Measurements from ENCODE around the gene CAMK2N1.
A peak's percentile ranks its signal among the peaks of the same experiment; 100 is the strongest.
"Not testable (repeated sequence)": the region's sequence is repeated elsewhere in the genome, so short reads cannot be mapped to it uniquely, and the experiment has no call there.

The CAMK2N1 gene

DNA sequence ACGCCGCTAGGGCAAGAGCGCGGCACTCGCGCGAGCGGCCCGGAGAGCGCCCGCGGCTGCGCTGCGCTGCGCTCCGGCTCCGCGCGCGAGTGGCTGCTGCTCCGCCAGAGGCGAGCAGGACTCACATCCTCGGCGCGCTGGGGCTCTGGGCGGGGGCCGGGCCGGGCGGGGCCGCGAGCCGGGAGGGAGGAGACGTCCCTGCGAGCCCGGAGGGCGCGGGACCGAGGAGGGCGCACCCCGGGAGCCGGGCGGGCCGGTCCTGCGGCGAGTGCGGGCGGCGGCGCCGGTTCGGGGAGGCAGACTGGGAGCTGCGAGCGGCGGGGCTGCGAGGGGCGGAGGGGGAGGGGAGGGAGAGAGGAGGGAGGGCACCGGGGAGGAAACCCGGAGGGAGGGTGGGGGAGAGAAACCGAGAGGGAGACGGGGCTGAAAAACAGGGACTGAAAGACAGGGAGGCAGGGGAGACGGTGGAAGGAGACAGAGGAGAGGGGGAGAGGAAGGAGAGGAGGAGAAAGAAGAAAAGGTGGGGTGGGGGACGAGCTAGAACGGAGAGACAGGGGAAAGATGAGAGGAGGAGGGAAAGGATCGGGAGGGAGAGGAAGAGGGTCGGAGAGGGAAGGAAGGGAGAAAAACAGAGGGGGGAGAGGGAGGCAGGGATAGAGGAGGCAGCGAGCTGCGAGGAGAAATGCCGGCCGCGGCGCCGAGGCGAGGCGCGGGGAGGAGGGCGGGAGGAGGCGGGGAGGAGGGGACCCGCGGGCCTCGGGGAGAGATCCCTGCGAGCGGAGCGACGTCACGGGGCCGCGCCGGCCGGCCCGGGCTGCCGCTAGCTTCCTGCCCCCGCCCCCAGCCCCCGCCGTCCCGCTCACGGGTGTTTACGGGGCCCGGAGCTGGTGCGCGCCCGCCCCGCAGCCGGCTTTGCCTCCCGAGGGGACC, at the start of gene CAMK2N1:
Gene CAMK2N1 (minus strand): TSS at position 684 of the 930 bp plus-strand sequence. CDS start 831 bp downstream, outside the sequence.
- Mint-ChIP-seq H3K27me3 (peaks cover 35% of the 10 kb centered on the region), H3K4me3 (peak within 1 kb of the TSS; percentile 89), H3K9me3 (no peaks in the 10 kb centered on the region), H3K4me1 (peaks cover 20% of the 10 kb centered on the region), H3K27ac (no peak within 1 kb of the TSS), H3K36me3 (no peaks in the 10 kb centered on the region)

DNA sequence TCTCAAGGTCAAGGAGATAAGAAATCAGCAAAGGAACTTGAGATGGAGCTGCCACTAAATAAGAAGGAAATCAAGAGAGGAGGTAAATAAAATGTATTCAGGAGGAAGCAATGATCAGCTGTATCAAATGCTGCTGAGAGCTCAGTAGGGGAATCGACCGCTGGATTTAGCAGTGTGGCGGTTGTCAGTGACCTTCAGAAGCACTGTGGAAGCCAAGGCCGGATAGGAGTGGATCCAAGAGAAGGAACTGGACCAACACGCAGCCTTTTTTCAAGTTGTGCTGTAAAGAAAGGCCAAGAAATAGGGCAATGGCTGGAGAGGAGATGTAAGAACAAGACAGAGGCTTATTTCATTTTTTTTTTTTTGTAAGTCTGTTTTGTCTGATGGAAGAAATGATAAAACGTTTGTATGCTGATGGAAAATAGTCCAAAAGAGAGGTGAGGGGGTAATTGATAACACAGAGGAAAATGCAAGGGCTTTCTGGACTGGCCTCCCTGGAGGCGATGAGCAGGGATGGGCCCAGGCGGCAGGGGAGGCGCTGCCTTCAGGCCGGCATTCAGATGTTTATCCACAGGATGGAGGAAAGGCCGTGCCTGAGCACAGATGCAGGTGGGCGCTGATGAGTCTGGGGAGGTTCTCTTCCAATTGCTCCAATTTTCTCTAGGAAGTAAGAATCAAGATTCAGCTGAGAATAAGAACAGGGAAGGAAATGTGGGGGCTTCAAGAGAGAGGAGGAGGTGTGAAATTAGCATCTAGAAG, 48.8 kb upstream of the CAMK2N1 start:
- H3K9me3 Mint-ChIP-seq = no peaks in the 10 kb centered on the region
- no peaks in the 10 kb centered on the region for H3K4me1 Mint-ChIP-seq
- H3K4me3 Mint-ChIP-seq = no peak overlapping the region
- no peak overlapping the region for H3K27ac Mint-ChIP-seq
- H3K27me3 Mint-ChIP-seq = peaks cover 18% of the 10 kb centered on the region
- H3K36me3 Mint-ChIP-seq = no peaks in the 10 kb centered on the region

DNA sequence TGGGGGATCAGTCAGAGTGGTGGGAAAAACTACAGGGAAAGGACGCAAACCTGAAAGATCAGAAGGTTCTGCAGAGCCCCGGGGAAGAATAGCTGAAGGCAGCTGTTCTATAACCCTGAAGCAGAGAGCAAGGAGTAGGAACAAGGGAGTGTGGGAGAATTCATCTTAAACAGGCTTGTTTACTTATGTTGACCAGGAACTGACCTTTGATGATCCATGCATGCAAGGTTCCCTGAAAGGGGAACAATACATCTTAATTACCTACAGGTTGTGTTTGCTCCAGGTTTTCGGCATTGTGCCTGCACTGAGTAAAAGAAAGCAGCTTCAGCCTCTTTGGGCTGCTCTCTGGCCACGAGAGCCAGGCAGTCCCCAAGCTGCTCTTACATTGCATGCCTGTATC, 47.6 kb upstream of the CAMK2N1 start:
- no peak overlapping the region for H3K27ac Mint-ChIP-seq
- peaks cover 23% of the 10 kb centered on the region for H3K27me3 Mint-ChIP-seq
- no peaks in the 10 kb centered on the region for H3K4me1 Mint-ChIP-seq
- no peak overlapping the region for H3K4me3 Mint-ChIP-seq
- H3K9me3 Mint-ChIP-seq = no peaks in the 10 kb centered on the region
- no peaks in the 10 kb centered on the region for H3K36me3 Mint-ChIP-seq

DNA sequence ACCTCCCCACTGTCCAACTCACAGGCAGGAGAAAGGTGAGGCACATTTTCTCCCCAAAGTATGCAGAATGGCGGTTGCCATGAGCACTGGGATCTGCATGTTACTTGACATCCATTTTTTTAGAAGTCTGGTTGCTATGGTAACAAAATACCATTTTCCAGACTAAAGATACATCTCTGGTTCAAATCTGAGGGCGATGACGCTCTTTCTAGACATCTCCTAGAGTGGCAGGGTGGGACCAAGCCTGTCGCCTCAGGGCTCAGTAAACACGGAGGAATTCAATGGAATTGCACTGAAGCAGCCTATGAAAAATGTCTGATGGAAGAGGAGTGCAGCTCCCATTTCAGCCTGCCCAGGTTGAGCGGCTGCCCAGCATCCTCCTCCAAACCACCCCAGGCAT, 44.9 kb upstream of the CAMK2N1 start:
- Mint-ChIP-seq H3K36me3 (no peaks in the 10 kb centered on the region), H3K27ac (no peak overlapping the region), H3K9me3 (no peaks in the 10 kb centered on the region), H3K4me1 (no peaks in the 10 kb centered on the region), H3K4me3 (no peak overlapping the region), H3K27me3 (peaks cover 29% of the 10 kb centered on the region)

DNA sequence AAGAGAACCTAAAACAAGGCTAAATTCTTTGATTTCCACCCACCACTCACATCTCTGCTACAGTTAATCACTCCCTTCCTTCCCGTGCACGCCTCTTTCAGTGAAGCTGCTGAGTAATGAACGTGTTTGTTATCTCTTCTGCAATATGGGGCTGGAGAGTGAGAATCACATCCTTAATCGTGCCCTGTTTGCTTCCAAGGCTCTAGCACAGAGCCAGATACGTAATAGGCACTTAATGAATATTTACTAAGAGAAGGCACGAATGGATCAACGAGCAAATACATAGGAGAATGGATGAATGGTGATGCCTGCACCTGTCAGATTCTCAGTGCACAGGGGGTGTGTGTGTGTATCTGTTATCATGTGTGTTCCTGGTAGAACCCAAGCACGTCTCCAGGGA, 44.3 kb upstream of the CAMK2N1 start:
- peaks cover 29% of the 10 kb centered on the region for H3K27me3 Mint-ChIP-seq
- no peaks in the 10 kb centered on the region for H3K36me3 Mint-ChIP-seq
- H3K27ac Mint-ChIP-seq = no peak overlapping the region
- H3K4me1 Mint-ChIP-seq = no peaks in the 10 kb centered on the region
- H3K4me3 Mint-ChIP-seq = no peak overlapping the region
- no peaks in the 10 kb centered on the region for H3K9me3 Mint-ChIP-seq

DNA sequence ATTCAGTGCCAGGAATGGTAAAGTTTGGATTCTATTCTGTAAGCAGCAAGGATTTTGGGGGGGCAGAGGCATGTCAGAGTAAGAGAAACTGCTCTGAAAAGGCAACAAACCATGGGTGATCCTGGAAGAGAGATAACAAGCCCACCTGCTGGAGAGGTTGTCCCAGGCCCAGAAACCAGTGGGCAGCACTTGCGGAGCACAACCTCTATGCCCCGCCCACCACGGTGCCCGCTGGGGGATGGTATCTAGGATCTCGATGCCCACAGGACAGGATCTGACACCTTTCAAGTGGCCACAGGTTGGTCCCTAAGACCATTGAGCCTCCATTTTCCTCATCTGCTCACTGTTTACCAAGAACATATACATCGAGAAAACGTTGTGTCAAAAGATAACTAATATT, 42.2 kb upstream of the CAMK2N1 start:
- Mint-ChIP-seq H3K27ac (no peak overlapping the region), H3K36me3 (no peaks in the 10 kb centered on the region), H3K27me3 (peaks cover 19% of the 10 kb centered on the region), H3K9me3 (no peaks in the 10 kb centered on the region), H3K4me1 (no peaks in the 10 kb centered on the region), H3K4me3 (no peak overlapping the region)

DNA sequence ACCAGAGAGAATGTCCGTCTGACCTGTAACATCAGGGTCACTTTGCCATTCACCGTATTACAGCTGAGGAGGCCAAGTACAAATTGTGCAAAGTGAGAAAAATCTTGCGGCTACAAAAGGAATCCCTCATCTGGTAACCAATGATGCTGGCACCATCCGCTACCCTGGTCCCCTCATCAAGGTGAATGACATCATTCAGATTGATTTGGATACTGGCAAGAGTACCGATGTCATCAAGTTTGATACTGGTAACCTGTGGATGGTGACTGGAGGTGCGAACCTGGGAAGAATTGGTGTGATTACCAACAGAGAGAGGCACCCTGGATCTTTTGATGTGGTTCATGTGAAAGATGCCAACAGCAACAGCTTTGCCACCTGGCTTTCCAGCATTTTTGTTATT, 40.3 kb upstream of the CAMK2N1 start:
- Mint-ChIP-seq H3K36me3 (no peaks in the 10 kb centered on the region), H3K27me3 (peaks cover 20% of the 10 kb centered on the region), H3K9me3 (no peaks in the 10 kb centered on the region), H3K4me1 (no peaks in the 10 kb centered on the region), H3K4me3 (no peak overlapping the region), H3K27ac (no peak overlapping the region)

DNA sequence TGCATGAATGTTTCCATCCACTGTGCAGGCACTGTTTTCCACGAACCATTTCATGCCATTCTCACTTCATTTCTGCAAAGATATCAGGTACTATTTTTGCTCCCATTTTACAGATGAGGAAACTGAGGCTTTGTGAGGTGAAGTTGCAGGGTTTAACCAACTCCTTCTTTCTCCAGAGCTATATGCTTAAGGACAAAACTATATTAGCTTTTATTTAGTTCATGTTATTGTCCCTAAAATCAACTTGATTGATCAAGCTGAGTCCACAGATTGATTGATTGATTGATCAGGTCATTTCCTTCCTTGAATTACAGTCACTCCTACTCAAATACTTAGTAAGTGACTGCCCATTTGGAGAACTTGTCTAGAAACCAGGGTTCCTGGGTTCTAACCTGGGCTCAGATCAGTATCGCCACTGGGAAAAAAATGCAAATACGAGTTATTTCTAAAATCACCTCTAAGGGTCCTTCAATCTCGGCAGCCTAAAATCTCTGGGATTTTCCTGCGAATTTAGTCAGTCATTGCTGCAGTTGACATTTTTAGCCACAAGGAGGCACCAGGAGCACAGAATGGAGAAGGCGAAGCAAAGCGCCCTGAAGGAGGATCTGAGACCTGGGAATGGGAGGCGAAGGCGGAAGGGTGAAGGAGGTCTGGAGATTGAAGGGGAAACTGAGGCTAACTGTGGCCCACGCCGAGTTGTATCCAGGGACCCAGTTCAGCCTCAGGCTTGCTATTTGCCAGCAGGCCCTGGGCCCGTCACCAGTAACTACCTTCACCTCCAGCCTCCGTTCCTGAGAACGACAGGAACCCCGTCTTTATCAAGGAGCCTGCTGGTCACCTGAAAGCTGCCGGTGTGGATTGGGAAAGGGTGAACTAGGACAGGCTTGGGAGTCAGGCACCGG, 36.2 kb upstream of the CAMK2N1 start:
- Mint-ChIP-seq H3K27ac (no peak overlapping the region), H3K36me3 (no peaks in the 10 kb centered on the region), H3K4me1 (no peaks in the 10 kb centered on the region), H3K9me3 (no peaks in the 10 kb centered on the region), H3K4me3 (no peak overlapping the region), H3K27me3 (peaks cover 10% of the 10 kb centered on the region)

DNA sequence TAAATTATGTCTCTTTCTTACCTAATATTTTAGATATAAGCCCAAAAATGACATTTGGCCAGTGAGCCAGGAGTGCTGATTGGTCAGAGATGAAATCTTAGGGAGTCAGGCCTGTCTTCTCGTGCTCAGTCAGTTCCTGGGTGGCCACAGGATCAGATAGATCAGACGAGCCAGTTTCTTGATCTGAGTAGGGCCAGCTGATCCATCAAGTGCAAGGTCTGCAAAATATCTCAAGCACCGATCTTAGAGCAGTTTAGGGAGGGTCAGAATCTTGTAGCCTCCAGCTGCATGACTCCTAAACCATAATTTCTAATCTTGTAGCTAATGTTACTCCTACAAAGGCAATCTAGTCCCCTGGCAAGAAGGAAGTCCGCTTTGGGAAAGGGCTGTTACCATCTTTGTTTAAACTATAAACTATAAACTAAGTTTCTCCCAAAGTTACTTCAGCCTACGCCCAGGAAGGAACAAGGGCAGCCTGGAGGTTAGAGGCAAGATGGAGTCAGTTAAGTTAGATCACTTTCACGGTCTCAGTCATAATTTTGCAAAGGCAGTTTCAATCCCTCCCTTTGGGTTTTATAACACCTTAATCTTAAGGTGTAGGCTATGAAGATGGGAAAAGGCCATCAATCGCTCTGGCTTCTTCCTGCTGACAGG, 33.7 kb upstream of the CAMK2N1 start:
- H3K36me3 Mint-ChIP-seq, H3K4me3 Mint-ChIP-seq, H3K27ac Mint-ChIP-seq, H3K4me1 Mint-ChIP-seq, H3K9me3 Mint-ChIP-seq: not testable (repeated sequence)
- H3K27me3 Mint-ChIP-seq = peaks cover 10% of the 10 kb centered on the region

DNA sequence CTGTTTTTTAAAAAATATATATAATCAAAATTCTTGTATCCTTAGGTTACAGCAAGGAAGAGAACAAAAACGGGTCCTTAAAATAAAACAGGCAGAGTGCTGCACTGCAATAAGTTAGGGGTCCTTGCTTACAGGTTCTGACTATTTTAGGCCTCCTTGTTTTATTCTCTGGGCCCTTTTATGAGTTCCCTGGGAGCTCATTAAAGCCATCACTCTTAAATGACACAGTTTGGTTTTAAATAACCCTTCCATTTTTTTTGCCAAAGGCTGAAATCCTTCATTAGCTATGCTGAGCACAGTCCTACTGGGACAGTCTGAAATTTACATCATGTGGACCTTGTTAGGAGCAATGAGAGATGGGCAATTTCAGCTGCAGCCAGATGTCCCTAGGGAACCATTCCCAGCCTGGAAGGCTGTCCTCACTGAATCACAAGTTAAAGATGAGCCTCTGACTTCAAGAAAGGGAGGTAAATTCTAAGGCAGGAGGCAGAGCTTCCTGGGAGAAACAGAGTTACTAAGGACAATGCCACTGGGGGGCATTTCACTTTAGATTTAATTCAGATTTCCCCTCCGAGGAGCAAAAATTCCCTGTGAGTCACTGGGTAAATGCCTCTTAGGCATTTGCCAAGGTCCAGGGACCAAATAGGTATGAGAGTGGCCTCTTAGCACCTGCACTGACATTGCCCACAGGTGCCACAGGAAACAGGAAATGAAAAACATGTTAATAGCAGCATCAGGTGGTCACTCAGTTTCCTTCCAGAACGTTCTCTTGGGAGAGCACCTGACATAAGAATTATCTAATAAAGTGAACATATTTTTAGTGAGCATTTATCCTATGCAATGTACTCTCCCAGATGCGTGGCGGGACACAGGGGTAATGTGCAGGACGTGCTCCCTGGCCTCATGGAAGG, 25.8 kb upstream of the CAMK2N1 start:
- no peaks in the 10 kb centered on the region for H3K9me3 Mint-ChIP-seq
- peaks cover 6% of the 10 kb centered on the region for H3K4me1 Mint-ChIP-seq
- no peak overlapping the region for H3K27ac Mint-ChIP-seq
- H3K27me3 Mint-ChIP-seq = peaks cover 8% of the 10 kb centered on the region
- no peaks in the 10 kb centered on the region for H3K36me3 Mint-ChIP-seq
- H3K4me3 Mint-ChIP-seq = no peak overlapping the region

DNA sequence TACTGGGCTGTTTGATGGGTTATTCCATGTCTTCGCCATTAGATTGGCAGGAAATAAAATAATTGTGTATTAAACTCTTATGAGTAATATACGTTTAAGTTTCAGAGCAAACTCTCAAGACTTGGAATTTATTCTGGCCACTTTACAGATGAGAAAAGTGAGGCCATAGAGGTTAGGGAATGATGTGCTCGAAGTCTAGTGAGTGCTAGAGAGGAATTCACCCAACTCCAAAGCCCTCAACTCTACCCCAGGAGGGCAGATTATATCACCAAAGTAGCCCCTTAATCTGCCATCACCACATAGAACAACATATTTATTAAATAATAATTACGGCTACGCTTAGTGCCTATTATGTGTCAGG, 22.4 kb upstream of the CAMK2N1 start:
- Mint-ChIP-seq H3K4me3 (peak overlapping the region; percentile 93), H3K27ac (peak overlapping the region; percentile 93), H3K4me1 (peaks cover 30% of the 10 kb centered on the region), H3K27me3 (peaks cover 3% of the 10 kb centered on the region), H3K9me3 (no peaks in the 10 kb centered on the region), H3K36me3 (no peaks in the 10 kb centered on the region)

DNA sequence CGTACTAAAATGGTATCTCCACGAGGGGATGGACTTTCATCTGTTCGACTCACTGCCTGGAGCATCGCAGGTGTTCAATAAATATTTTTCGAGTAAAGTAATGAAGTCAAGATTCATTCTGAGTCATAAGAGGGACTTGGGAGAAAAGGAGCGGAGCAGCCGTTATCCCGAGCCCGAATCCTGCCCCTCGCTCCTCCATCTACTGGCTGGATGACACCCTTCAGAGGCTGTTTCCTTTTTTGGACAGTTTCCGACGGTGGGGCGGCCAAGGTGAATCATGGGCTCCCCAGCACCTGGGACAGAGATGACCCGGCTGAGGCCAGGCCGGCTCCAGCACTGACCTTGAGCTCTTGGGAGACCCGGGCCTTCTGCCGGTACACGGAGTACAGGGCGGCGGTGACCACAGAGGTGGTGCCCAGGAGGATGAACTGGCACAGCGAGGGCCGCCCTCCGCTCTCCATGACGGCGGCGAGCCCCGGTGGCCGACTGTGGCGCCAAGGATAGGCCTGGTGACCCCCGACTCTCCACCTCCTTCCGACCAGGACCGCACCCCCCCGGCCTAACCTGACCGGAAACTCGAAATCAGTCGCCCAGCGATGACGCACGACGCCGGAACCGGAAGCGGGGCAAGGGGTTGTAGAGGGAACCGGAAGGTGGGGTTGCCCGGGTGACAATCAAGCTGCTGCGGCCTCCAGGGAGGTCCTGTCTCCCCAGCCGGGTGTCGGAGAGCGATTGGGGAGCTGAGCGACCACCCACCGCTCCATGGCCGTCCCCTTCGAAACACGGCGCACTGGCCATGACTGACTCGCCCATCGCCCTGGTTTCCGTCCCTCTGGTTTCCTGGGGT, 21.8 kb upstream of the CAMK2N1 start, which contains the start of gene MUL1:
Gene MUL1 (minus strand): TSS at position 588 of the 847 bp plus-strand sequence. CDS start 127 bp downstream, at position 461.
- H3K4me3 Mint-ChIP-seq = peak within 1 kb of the TSS; percentile 93
- H3K36me3 Mint-ChIP-seq = no peaks in the 10 kb centered on the region
- peaks cover 2% of the 10 kb centered on the region for H3K27me3 Mint-ChIP-seq
- H3K4me1 Mint-ChIP-seq = peaks cover 30% of the 10 kb centered on the region
- peak within 1 kb of the TSS; percentile 93 for H3K27ac Mint-ChIP-seq
- H3K9me3 Mint-ChIP-seq = no peaks in the 10 kb centered on the region

DNA sequence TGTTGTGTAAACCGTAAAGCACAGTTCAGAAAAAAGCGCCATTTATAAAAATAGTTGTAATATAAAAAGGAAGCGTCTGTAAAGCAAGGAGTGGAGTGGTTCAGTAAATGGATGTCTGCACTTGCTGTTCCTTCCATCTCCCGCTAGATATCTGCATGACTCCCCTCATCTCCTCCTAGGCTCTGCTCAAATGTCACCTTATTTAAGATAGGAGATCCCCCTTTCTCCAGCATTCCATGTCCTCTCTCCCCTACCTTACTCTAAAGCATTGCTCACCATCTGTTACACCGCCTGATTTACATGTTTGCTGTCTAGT, 21.2 kb upstream of the CAMK2N1 start:
- peaks cover 2% of the 10 kb centered on the region for H3K27me3 Mint-ChIP-seq
- H3K27ac Mint-ChIP-seq = peak overlapping the region; percentile 93
- no peaks in the 10 kb centered on the region for H3K9me3 Mint-ChIP-seq
- peak overlapping the region; percentile 93 for H3K4me3 Mint-ChIP-seq
- peaks cover 30% of the 10 kb centered on the region for H3K4me1 Mint-ChIP-seq
- no peaks in the 10 kb centered on the region for H3K36me3 Mint-ChIP-seq
